AG04449 (cell line): ENCODE results near the gene PTPN14.
A peak's percentile ranks its signal among the peaks of the same experiment; 100 is the strongest.

ENCODE experiments used
- CTCF ChIA-PET: fragments of 350-600 bp; formaldehyde crosslinking; extraction: SDS; loops from one replicate; lab custom pipeline; 2021; ENCODE audit warnings: antibody characterized with exemption; lab: Yijun Ruan, JAX
- POLR2A ChIA-PET: fragments of 400-600, 350-600 bp; formaldehyde crosslinking; extraction: SDS; loops from one replicate; lab custom pipeline; 2020; ENCODE audit warnings: antibody characterized with exemption, inconsistent platforms; lab: Yijun Ruan, JAX
- DNase-seq: peaks from one replicate; pipeline ENCODE4 v3.0.0-alpha.2; 2010; ENCODE audit warnings: low read depth, low spot score
- H3K4me3 ChIP-seq: 2 replicates; pipeline ENCODE4 v1.5.1; 2011; ENCODE audit warnings: low read depth, mild to moderate bottlenecking, control low read depth, low read length
- TF ChIP-seq, protein P1 (sequence below): IDR thresholded peaks from one replicate; pipeline ENCODE4 v1.5.1; 2011; ENCODE audit warnings: mild to moderate bottlenecking, moderate library complexity, low read length, control low read depth, inconsistent platforms; ENCODE audit not compliant: insufficient read depth; ENCODE audit errors: missing control alignments

PTPN14 gene

GRCh38 chr1:214586621-214587020 is 35.2 kb upstream of the PTPN14 start:
- POLR2A ChIA-PET, result no interaction called here
- no peak for DNase-seq
- H3K4me3 ChIP-seq, result no peak overlapping the region
- CTCF ChIA-PET, result interaction anchor here (0.9 to 20.3 kb wide), 22 partner anchors 8 to 940 kb away, joined by 3 to 493 read pairs (median 4); no protein-coding TSS in a partner anchor
- TF ChIP-seq, protein P1, sequence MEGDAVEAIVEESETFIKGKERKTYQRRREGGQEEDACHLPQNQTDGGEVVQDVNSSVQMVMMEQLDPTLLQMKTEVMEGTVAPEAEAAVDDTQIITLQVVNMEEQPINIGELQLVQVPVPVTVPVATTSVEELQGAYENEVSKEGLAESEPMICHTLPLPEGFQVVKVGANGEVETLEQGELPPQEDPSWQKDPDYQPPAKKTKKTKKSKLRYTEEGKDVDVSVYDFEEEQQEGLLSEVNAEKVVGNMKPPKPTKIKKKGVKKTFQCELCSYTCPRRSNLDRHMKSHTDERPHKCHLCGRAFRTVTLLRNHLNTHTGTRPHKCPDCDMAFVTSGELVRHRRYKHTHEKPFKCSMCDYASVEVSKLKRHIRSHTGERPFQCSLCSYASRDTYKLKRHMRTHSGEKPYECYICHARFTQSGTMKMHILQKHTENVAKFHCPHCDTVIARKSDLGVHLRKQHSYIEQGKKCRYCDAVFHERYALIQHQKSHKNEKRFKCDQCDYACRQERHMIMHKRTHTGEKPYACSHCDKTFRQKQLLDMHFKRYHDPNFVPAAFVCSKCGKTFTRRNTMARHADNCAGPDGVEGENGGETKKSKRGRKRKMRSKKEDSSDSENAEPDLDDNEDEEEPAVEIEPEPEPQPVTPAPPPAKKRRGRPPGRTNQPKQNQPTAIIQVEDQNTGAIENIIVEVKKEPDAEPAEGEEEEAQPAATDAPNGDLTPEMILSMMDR, result no peak

GRCh38 chr1:214584805-214585766 is 33.7 kb upstream of the PTPN14 start:
- TF ChIP-seq, protein P1, result peak; percentile 45
- ChIA-PET POLR2A (interaction anchor here (1.0 to 1.5 kb wide), 2 partner anchors 36 to 206 kb away, joined by 3 to 4 read pairs; no protein-coding TSS in a partner anchor), CTCF (interaction anchor here (0.6 to 20.3 kb wide), 55 partner anchors 8 to 1587 kb away, joined by 3 to 493 read pairs (median 4); no protein-coding TSS in a partner anchor)
- H3K4me3 ChIP-seq, result no peak overlapping the region
- DNase-seq, result no peak

GRCh38 chr1:214583824-214584554 is 32.6 kb upstream of the PTPN14 start:
- CTCF ChIA-PET, result interaction anchor here (0.6 to 20.3 kb wide), 31 partner anchors 10 to 1586 kb away, joined by 3 to 493 read pairs (median 6); no protein-coding TSS in a partner anchor
- POLR2A ChIA-PET, result interaction anchor here (1.0 to 1.7 kb wide), 3 partner anchors 33 to 205 kb away, joined by 3 to 4 read pairs (median 4); partner anchors contain the start of gene PTPN14
- no peak for DNase-seq
- H3K4me3 ChIP-seq, result no peak overlapping the region
- TF ChIP-seq, protein P1, result no peak

GRCh38 chr1:214583113-214583512 is 31.7 kb upstream of the PTPN14 start:
- POLR2A ChIA-PET, result interaction anchor here (1.7 kb wide), 1 partner anchor 32 kb away, joined by 4 read pairs; the partner anchor contains the start of gene PTPN14
- no peak for DNase-seq
- H3K4me3 ChIP-seq, result no peak overlapping the region
- TF ChIP-seq, protein P1, result no peak
- CTCF ChIA-PET, result interaction anchor here (0.7 to 20.3 kb wide), 21 partner anchors 9 to 369 kb away, joined by 3 to 493 read pairs (median 7); no protein-coding TSS in a partner anchor

DNA sequence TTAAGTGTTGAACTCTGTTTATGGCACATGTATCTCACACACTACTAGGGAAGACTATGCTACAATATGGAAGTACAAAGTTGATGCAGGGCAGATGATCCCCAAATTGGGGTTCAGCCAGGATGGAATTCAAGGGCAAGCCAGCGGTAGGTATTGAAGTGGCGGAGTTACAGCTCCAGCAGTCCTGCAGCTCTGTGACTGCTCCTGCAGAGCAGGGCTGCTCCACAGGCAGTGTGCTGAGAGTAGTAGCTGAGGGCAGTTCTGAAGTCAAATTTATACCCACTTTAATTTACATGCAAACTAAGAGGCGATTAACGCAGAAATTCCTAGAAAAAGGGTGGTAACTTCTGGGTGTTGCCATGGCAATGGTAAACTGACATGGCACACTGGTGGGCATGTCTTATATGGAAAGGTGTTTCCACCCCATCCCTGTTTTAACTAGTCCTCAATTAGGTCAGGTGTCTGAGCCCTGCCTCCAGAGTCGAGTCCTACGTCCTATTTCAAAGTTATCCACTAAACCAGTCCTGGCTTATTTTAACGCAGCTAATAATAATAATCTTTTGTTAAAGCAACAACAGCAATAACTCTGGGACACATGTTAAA is 31.0 kb upstream of the PTPN14 start:
- ChIA-PET POLR2A (interaction anchor here (0.7 to 1.7 kb wide), 2 partner anchors 31 to 249 kb away, joined by 3 to 4 read pairs; partner anchors contain the start of gene PTPN14), CTCF (interaction anchor here (0.9 to 20.3 kb wide), 17 partner anchors 8 to 368 kb away, joined by 3 to 493 read pairs (median 7); no protein-coding TSS in a partner anchor)
- no peak overlapping the region for H3K4me3 ChIP-seq
- DNase-seq, result no peak
- TF ChIP-seq, protein P1, result no peak
